ENCODE results near the gene ADAT2.

Gene ADAT2

GRCh38 chr6:143410859-143411270, 39.6 kb downstream of the ADAT2 start:
- Histone ChIP-seq H3K27ac (ENCODE audit: low read depth, low read length) (no peak overlapping the region), H3K4me3 (ENCODE audit: insufficient read depth, low read length, poor library complexity, severe bottlenecking) (no peak overlapping the region), H2AFZ (ENCODE audit: low read depth, low read length, severe bottlenecking) (no peak overlapping the region), H3F3A (ENCODE audit: insufficient read depth) (no peaks in the 10 kb centered on the region), H3K36me3 (ENCODE audit: low read length) (no peaks in the 10 kb centered on the region), H3K9ac (ENCODE audit: low read length) (no peak overlapping the region), H3K9me2 (replicated peaks; ENCODE audit: insufficient read depth, low read length) (no peaks in the 10 kb centered on the region), H3K79me2 (ENCODE audit: insufficient read depth, low read length) (no peaks in the 10 kb centered on the region), H3K9me3 (ENCODE audit: insufficient read depth, low read length) (peaks cover 5% of the 10 kb centered on the region; the same call in 1 of the 2 replicates), H3K4me2 (ENCODE audit: low read depth, low read length, poor library complexity, severe bottlenecking) (no peak overlapping the region), H4K20me1 (ENCODE audit: low read depth, low read length) (no peaks in the 10 kb centered on the region), H3K27me3 (ENCODE audit: low read length) (no peaks in the 10 kb centered on the region)
- TF ChIP-seq EZH2phosphoT487 (conservative IDR thresholded peaks at IDR 0.05; ENCODE audit: low read length) (no peak), CTCF (IDR thresholded peaks at IDR 0.05; ENCODE audit: insufficient read depth, low read length, poor library complexity, severe bottlenecking) (no peak)

- Histone ChIP-seq H3K9me2 (replicated peaks; ENCODE audit: insufficient read depth, low read length) (no peaks in the 10 kb centered on the region), H3K79me2 (ENCODE audit: insufficient read depth, low read length) (no peaks in the 10 kb centered on the region), H3K27ac (ENCODE audit: low read depth, low read length) (no peak overlapping the region), H3K4me2 (ENCODE audit: low read depth, low read length, poor library complexity, severe bottlenecking) (no peak overlapping the region), H3K4me3 (ENCODE audit: insufficient read depth, low read length, poor library complexity, severe bottlenecking) (no peak overlapping the region), H3K36me3 (ENCODE audit: low read length) (no peaks in the 10 kb centered on the region), H3K9me3 (ENCODE audit: insufficient read depth, low read length) (peaks cover 5% of the 10 kb centered on the region; the same call in 1 of the 2 replicates), H2AFZ (ENCODE audit: low read depth, low read length, severe bottlenecking) (no peak overlapping the region), H4K20me1 (ENCODE audit: low read depth, low read length) (no peaks in the 10 kb centered on the region), H3F3A (ENCODE audit: insufficient read depth) (no peaks in the 10 kb centered on the region), H3K9ac (ENCODE audit: low read length) (no peak overlapping the region), H3K27me3 (ENCODE audit: low read length) (no peaks in the 10 kb centered on the region)
- TF ChIP-seq EZH2phosphoT487 (conservative IDR thresholded peaks at IDR 0.05; ENCODE audit: low read length) (no peak), CTCF (IDR thresholded peaks at IDR 0.05; ENCODE audit: insufficient read depth, low read length, poor library complexity, severe bottlenecking) (no peak)
These were observed 41.7 kb downstream of the ADAT2 start for GRCh38 chr6:143408787-143409162.

GRCh38 chr6:143408151-143408786, 42.2 kb downstream of the ADAT2 start:
- Histone ChIP-seq H4K20me1 (ENCODE audit: low read depth, low read length) (no peaks in the 10 kb centered on the region), H3K27me3 (ENCODE audit: low read length) (no peaks in the 10 kb centered on the region), H3F3A (ENCODE audit: insufficient read depth) (no peaks in the 10 kb centered on the region), H3K4me3 (ENCODE audit: insufficient read depth, low read length, poor library complexity, severe bottlenecking) (no peak overlapping the region), H3K9ac (ENCODE audit: low read length) (no peak overlapping the region), H2AFZ (ENCODE audit: low read depth, low read length, severe bottlenecking) (no peak overlapping the region), H3K79me2 (ENCODE audit: insufficient read depth, low read length) (no peaks in the 10 kb centered on the region), H3K9me3 (ENCODE audit: insufficient read depth, low read length) (peaks cover 5% of the 10 kb centered on the region; the same call in 1 of the 2 replicates), H3K4me2 (ENCODE audit: low read depth, low read length, poor library complexity, severe bottlenecking) (no peak overlapping the region), H3K9me2 (replicated peaks; ENCODE audit: insufficient read depth, low read length) (no peaks in the 10 kb centered on the region), H3K27ac (ENCODE audit: low read depth, low read length) (no peak overlapping the region), H3K36me3 (ENCODE audit: low read length) (no peaks in the 10 kb centered on the region)
- TF ChIP-seq CTCF (IDR thresholded peaks at IDR 0.05; ENCODE audit: insufficient read depth, low read length, poor library complexity, severe bottlenecking) (no peak), EZH2phosphoT487 (conservative IDR thresholded peaks at IDR 0.05; ENCODE audit: low read length) (no peak)
